ENCODE measurements around the gene FAM193A.

GRCh38 chr4:2768921-2769336 is 232.5 kb downstream of the FAM193A start:
- no peak for TF ChIP-seq CTCF (conservative IDR thresholded peaks at IDR 0.05; ENCODE audit: low read depth in 2 of 2)
- TF ChIP-seq EZH2 (IDR thresholded peaks at IDR 0.05; ENCODE audit: low read depth, unreplicated experiment), result no peak
- TF ChIP-seq CREB1 (CRISPR knock-in tag; IDR thresholded peaks at IDR 0.05; ENCODE audit: low read depth), result no peak
- no peak for TF ChIP-seq ZNF114 (CRISPR knock-in tag; IDR thresholded peaks at IDR 0.05)
- no peak for TF ChIP-seq POLR2AphosphoS5 (IDR thresholded peaks at IDR 0.05; ENCODE audit: low read depth)
- no peak for TF ChIP-seq NANOG (IDR thresholded peaks at IDR 0.05; ENCODE audit: borderline replicate concordance)
- TF ChIP-seq, protein P1, sequence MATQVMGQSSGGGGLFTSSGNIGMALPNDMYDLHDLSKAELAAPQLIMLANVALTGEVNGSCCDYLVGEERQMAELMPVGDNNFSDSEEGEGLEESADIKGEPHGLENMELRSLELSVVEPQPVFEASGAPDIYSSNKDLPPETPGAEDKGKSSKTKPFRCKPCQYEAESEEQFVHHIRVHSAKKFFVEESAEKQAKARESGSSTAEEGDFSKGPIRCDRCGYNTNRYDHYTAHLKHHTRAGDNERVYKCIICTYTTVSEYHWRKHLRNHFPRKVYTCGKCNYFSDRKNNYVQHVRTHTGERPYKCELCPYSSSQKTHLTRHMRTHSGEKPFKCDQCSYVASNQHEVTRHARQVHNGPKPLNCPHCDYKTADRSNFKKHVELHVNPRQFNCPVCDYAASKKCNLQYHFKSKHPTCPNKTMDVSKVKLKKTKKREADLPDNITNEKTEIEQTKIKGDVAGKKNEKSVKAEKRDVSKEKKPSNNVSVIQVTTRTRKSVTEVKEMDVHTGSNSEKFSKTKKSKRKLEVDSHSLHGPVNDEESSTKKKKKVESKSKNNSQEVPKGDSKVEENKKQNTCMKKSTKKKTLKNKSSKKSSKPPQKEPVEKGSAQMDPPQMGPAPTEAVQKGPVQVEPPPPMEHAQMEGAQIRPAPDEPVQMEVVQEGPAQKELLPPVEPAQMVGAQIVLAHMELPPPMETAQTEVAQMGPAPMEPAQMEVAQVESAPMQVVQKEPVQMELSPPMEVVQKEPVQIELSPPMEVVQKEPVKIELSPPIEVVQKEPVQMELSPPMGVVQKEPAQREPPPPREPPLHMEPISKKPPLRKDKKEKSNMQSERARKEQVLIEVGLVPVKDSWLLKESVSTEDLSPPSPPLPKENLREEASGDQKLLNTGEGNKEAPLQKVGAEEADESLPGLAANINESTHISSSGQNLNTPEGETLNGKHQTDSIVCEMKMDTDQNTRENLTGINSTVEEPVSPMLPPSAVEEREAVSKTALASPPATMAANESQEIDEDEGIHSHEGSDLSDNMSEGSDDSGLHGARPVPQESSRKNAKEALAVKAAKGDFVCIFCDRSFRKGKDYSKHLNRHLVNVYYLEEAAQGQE (IDR thresholded peaks at IDR 0.05; ENCODE audit: unreplicated experiment), result no peak
